Glutamatergic neuron (in vitro differentiated cells): ENCODE results near the gene R3HDM4. TPM values are rescaled to one million over a fixed set of nuclear protein-coding genes. Genes with fewer than 3 reads are reported as not detected.
"Not testable (repeated sequence)": the region's sequence is repeated elsewhere in the genome, so short reads cannot be mapped to it uniquely, and the experiment has no call there.

ENCODE experiments used
- DNase-seq: peaks from one replicate; pipeline ENCODE4 v3.0.0; 2022
- H3K27ac Mint-ChIP-seq: one replicate; pipeline ENCODE4 v1.8.0; 2020; ENCODE audit warnings: mild to moderate bottlenecking, mixed read lengths, inconsistent platforms; ENCODE audit not compliant: unreplicated experiment
- H3K27me3 Mint-ChIP-seq: one replicate; pipeline ENCODE4 v1.8.0; 2020; ENCODE audit warnings: mild to moderate bottlenecking, moderate library complexity, mixed read lengths, inconsistent platforms; ENCODE audit not compliant: unreplicated experiment
- H3K36me3 Mint-ChIP-seq: one replicate; pipeline ENCODE4 v1.8.0; 2020; ENCODE audit warnings: mild to moderate bottlenecking, mixed read lengths, inconsistent platforms; ENCODE audit not compliant: unreplicated experiment
- H3K4me1 Mint-ChIP-seq: one replicate; pipeline ENCODE4 v1.8.0; 2020; ENCODE audit warnings: mild to moderate bottlenecking, low read depth, mixed read lengths, inconsistent platforms; ENCODE audit not compliant: unreplicated experiment
- H3K4me3 Mint-ChIP-seq: one replicate; pipeline ENCODE4 v1.8.0; 2020; ENCODE audit warnings: mild to moderate bottlenecking, mixed read lengths, inconsistent platforms; ENCODE audit not compliant: unreplicated experiment
- H3K9me3 Mint-ChIP-seq: one replicate; pipeline ENCODE4 v1.8.0; 2020; ENCODE audit warnings: mild to moderate bottlenecking, moderate library complexity, mixed read lengths, inconsistent platforms; ENCODE audit not compliant: unreplicated experiment
- total RNA-seq: library from RNA; stranded (reverse); fragmentation: NEBNext Ultra II Directional; extraction: Animal tissue kit (Norgen Biotek cat#: 25700); gene quantifications from one replicate; pipeline ENCODE4 v1.2.1, GENCODE V29; 2021; ENCODE audit not compliant: unreplicated experiment
- TF ChIP-seq, protein P1 (sequence below): fragments of 200-600 bp; sonication (generic); IDR thresholded peaks from one replicate; pipeline ENCODE4 v1.5.0; 2021; ENCODE audit not compliant: partially characterized antibody, unreplicated experiment

Gene R3HDM4
- total RNA-seq, 1 donor from 2014 or later = 61.9 TPM

DNA sequence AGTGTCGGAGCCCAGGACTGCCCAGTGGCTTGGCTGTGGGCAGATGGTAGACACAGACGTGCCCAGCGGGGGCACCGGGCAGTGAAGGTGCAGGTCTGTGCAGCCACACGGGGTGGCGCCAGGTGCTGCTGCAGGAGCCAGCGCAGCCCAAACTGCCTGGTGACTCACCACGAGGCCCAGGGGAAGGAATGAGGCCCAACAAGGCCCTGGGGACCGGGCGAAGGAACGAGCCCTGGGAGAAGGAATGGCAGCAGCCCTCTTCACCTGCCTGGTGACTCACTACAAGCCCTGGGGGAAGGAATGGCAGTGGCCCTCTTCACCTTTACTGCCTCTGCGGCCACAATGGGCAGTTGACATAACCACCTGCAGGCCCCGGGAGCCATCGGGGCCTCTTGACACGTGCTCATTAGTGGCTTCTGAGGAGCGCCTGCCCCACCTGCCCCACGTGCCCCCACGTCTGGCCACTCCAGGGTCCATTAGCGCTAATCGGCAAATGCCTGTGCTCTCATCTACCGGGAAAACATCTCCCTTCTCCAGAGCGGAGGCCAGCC, 29.3 kb downstream of the R3HDM4 start:
- no peak for DNase-seq
- Mint-ChIP-seq H3K36me3 (no peaks in the 10 kb centered on the region), H3K27me3 (peaks cover 4% of the 10 kb centered on the region), H3K4me1 (no peaks in the 10 kb centered on the region), H3K4me3 (no peak overlapping the region), H3K9me3 (peaks cover 3% of the 10 kb centered on the region), H3K27ac (no peak overlapping the region)
- TF ChIP-seq, protein P1, sequence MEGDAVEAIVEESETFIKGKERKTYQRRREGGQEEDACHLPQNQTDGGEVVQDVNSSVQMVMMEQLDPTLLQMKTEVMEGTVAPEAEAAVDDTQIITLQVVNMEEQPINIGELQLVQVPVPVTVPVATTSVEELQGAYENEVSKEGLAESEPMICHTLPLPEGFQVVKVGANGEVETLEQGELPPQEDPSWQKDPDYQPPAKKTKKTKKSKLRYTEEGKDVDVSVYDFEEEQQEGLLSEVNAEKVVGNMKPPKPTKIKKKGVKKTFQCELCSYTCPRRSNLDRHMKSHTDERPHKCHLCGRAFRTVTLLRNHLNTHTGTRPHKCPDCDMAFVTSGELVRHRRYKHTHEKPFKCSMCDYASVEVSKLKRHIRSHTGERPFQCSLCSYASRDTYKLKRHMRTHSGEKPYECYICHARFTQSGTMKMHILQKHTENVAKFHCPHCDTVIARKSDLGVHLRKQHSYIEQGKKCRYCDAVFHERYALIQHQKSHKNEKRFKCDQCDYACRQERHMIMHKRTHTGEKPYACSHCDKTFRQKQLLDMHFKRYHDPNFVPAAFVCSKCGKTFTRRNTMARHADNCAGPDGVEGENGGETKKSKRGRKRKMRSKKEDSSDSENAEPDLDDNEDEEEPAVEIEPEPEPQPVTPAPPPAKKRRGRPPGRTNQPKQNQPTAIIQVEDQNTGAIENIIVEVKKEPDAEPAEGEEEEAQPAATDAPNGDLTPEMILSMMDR = no peak

DNA sequence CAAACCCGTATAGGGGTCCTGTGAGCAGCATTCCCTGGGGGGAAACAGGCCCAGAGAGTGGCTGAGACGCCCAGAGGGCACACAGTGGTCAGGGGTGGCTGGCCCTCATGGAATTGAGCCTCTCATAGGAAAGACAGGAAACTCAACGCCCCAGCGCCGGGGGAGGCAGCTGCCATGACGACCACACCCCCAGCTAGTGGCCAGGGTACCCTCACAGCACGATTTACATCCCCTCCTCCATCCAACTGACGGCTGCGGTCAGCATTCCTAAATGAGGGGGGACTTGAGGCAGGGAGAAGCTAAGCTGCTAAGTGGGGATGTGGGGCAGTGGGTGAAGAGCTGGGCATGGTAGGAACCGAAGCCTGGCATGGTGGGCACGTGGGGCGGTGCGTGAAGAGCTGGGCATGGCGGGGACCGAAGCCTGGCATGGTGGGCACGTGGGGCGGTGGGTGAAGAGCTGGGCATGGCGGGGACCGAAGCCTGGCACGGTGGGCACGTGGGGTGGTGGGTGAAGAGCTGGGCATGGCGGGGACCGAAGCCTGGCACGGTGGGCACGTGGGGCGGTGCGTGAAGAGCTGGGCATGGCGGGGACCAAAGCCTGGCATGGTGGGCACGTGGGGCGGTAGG, 30.0 kb downstream of the R3HDM4 start:
- Mint-ChIP-seq H3K27ac (no peak overlapping the region), H3K4me3 (no peak overlapping the region), H3K4me1 (no peaks in the 10 kb centered on the region), H3K9me3 (peaks cover 3% of the 10 kb centered on the region), H3K36me3 (no peaks in the 10 kb centered on the region), H3K27me3 (peaks cover 4% of the 10 kb centered on the region)
- DNase-seq = no peak
- TF ChIP-seq, protein P1 = no peak

DNA sequence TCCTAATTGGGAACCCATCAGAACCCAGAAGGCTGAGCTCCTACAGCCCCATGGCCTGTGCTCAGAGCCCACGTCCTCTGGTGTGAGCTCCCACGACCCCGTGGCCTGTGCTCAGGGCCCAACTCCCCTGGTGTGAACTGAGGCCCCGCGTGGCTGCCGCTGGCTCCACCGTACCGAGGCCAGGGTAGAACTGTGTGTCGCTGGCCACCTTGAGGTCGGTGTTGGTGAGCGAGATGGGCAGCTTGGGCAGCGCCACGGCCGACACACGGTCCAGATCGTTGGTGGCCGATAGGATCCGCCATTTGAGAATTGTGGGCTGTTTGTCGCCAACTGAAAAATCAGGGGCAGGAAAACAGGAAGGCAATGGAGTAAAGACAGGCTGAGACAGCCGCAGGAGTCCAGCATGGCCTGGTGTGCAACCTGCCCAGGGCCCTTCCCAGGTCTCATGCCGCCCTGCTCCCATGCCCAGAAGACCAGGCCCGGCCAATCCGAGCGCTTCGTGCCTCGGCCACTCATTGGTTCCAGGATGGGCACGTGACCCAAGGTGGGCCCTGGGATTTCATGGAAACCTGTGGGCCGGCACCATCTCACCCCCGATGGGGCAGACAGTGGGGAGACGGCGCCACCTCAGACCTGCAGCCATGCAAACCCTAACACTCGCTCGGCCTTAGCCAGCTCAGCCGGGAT, 31.5 kb downstream of the R3HDM4 start:
- TF ChIP-seq, protein P1 = no peak
- peaks cover 4% of the 10 kb centered on the region for H3K9me3 Mint-ChIP-seq
- H3K4me3 Mint-ChIP-seq = no peak overlapping the region
- no peaks in the 10 kb centered on the region for H3K4me1 Mint-ChIP-seq
- no peak for DNase-seq
- H3K27ac Mint-ChIP-seq = no peak overlapping the region
- peaks cover 4% of the 10 kb centered on the region for H3K27me3 Mint-ChIP-seq
- H3K36me3 Mint-ChIP-seq = no peaks in the 10 kb centered on the region

DNA sequence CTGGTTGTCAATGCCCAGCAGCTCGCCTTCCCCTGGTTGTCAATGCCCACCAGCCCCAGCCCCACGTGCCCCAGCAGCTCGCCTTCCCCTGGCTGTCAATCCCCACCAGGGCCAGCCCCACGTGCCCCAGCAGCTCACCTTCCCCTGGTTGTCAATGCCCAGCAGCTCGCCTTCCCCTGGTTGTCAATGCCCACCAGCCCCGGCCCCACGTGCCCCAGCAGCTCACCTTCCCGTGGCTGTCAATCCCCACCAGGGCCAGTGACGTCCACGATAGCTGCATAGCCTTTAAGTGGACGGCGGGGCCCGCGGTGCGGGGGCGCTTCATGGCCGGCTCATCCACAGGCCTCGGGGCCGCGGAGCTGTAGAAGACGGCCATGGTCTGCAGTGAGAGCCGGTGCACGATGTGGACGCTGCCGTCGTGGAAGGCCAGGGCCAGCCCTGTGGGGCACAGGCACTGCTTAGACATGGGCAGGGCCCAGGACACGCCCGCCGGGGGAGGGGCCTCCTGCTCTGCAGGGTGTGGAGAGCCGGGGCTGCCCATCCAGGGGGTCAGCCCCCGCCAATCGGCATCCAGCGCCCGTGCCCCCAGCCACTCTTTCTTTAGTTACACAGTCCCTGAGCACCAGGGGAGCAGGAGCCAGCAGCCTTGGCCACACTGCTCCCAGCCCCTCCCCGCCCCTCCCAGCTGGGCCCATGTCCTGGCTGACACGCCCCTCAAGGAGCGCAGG, 33.1 kb downstream of the R3HDM4 start:
- Mint-ChIP-seq H3K9me3 (peaks cover 8% of the 10 kb centered on the region), H3K27me3 (peaks cover 4% of the 10 kb centered on the region), H3K4me3 (no peak overlapping the region), H3K36me3 (no peaks in the 10 kb centered on the region), H3K4me1 (no peaks in the 10 kb centered on the region), H3K27ac (no peak overlapping the region)
- no peak for DNase-seq
- TF ChIP-seq, protein P1 = no peak

DNA sequence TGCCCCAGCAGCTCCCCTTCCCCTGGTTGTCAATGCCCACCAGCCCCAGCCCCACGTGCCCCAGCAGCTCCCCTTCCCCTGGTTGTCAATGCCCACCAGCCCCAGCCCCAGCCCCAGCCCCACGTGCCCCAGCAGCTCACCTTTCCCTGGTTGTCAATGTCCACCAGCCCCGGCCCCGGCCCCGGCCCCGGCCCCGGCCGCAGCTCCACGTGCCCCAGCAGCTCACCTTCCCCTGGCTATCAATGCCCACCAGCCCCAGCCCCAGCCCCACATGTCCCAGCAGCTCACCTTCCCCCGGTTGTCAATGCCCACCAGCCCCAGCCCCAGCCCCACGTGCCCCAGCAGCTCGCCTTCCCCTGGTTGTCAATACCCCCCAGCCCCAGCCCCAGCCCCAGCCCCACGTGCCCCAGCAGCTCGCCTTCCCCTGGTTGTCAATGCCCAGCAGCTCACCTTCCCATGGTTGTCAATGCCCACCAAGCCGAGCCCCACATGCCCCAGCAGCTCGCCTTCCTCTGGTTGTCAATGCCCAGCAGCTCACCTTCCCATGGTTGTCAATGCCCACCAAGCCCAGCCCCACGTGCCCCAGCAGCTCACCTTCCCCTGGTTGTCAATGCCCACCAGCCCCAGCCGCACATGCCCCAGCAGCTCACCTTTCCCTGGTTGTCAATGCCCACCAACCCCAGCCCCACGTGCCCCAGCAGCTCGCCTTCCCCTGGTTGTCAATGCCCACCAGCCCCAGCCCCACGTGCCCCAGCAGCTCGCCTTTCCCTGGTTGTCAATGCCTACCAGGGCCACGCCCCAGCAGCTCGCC, 34.1 kb downstream of the R3HDM4 start:
- not testable (repeated sequence) for H3K4me3 Mint-ChIP-seq, H3K9me3 Mint-ChIP-seq, H3K27me3 Mint-ChIP-seq, DNase-seq, H3K4me1 Mint-ChIP-seq, H3K36me3 Mint-ChIP-seq, H3K27ac Mint-ChIP-seq

DNA sequence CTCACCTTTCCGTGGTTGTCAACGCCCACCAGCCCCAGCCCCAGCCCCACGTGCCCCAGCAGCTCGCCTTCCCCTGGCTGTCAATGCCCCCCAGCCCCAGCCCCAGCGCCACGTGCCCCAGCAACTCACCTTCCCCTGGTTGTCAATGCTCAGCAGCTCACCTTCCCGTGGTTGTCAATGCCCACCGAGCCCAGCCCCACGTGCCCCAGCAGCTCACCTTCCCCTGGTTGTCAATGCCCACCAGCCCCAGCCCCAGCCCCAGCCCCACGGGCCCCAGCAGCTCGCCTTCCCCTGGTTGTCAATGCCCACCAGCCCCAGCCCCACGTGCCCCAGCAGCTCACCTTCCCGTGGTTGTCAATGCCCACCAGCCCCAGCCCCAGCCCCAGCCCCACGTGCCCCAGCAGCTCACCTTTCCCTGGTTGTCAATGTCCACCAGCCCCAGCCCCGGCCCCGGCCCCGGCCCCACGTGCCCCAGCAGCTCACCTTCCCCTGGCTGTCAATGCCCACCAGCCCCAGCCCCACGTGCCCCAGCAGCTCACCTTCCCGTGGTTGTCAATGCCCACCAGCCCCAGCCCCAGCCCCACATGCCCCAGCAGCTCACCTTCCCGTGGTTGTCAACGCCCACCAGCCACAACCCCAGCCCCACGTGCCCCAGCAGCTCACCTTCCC, 34.9 kb downstream of the R3HDM4 start:
- H3K4me1 Mint-ChIP-seq, H3K9me3 Mint-ChIP-seq, DNase-seq, H3K27me3 Mint-ChIP-seq, H3K4me3 Mint-ChIP-seq, H3K27ac Mint-ChIP-seq, H3K36me3 Mint-ChIP-seq: not testable (repeated sequence)
